Large intestine (tissue), 12 donors: ENCODE measurements around the gene DNAH9. TPM values are rescaled to one million over a fixed set of nuclear protein-coding genes. Genes with fewer than 3 reads are reported as not detected.

Experiments
- DNase-seq, 2 donors: peaks; one replicate each; pipeline versions ENCODE4 v3.0.0 to v3.0.0-alpha.2; 2013
- H3K27ac ChIP-seq: one replicate; pipeline ENCODE4 v1.5.1; 2013; ENCODE audit warnings: low read length
- H3K27me3 ChIP-seq: 2 replicates; pipeline ENCODE4 v1.6.1; 2013; ENCODE audit warnings: low read length; ENCODE audit not compliant: control insufficient read depth, insufficient read depth
- H3K36me3 ChIP-seq: 2 replicates; pipeline ENCODE4 v1.6.1; 2013; ENCODE audit warnings: low read length; ENCODE audit not compliant: control insufficient read depth, insufficient read depth
- H3K4me1 ChIP-seq: one replicate; pipeline ENCODE4 v1.6.1; 2013; ENCODE audit warnings: low read length; ENCODE audit not compliant: control insufficient read depth, insufficient read depth
- H3K4me3 ChIP-seq: one replicate; pipeline ENCODE4 v1.5.1; 2013; ENCODE audit warnings: low read length
- H3K9me3 ChIP-seq: one replicate; pipeline ENCODE4 v1.6.1; 2013; ENCODE audit warnings: mild to moderate bottlenecking, low read depth, low read length, moderate library complexity; ENCODE audit not compliant: control insufficient read depth
- WGBS: methylation state at CpG from one replicate; pipeline ENCODE4 v1.1.5; 2013; ENCODE audit warnings: low lambda C conversion rate; ENCODE audit not compliant: insufficient coverage; 5-methylcytosine and 5-hydroxymethylcytosine counted together
- long read RNA-seq, 11 donors: transcript quantifications; one replicate each; lab custom pipeline, GENCODE V29; 2026
- polyA plus RNA-seq: library from polyadenylated mRNA; unstranded; fragments of 120-200 nt; gene quantifications from one replicate; pipeline ENCODE4 v1.2.1, GENCODE V29; 2013

The DNAH9 gene
- polyA plus RNA-seq: 0.28 TPM
- long read RNA-seq, donor 1: 0 reads
- long read RNA-seq, donor 2: 0 reads
- long read RNA-seq, donor 3: 0 reads
- long read RNA-seq, donor 4: 0 reads
- long read RNA-seq, donor 5, partial matches to known transcripts: 0 of 1 reads
- long read RNA-seq, donor 5, other reads (novel, unspliced or antisense): 0 of 1 reads
- long read RNA-seq, donor 6: 0 reads
- long read RNA-seq, donor 7: 0 reads
- long read RNA-seq, donor 8: 0 reads
- long read RNA-seq, donor 9: 0 reads
- long read RNA-seq, donor 10: 0 reads
- long read RNA-seq, donor 11: 0 reads

DNA sequence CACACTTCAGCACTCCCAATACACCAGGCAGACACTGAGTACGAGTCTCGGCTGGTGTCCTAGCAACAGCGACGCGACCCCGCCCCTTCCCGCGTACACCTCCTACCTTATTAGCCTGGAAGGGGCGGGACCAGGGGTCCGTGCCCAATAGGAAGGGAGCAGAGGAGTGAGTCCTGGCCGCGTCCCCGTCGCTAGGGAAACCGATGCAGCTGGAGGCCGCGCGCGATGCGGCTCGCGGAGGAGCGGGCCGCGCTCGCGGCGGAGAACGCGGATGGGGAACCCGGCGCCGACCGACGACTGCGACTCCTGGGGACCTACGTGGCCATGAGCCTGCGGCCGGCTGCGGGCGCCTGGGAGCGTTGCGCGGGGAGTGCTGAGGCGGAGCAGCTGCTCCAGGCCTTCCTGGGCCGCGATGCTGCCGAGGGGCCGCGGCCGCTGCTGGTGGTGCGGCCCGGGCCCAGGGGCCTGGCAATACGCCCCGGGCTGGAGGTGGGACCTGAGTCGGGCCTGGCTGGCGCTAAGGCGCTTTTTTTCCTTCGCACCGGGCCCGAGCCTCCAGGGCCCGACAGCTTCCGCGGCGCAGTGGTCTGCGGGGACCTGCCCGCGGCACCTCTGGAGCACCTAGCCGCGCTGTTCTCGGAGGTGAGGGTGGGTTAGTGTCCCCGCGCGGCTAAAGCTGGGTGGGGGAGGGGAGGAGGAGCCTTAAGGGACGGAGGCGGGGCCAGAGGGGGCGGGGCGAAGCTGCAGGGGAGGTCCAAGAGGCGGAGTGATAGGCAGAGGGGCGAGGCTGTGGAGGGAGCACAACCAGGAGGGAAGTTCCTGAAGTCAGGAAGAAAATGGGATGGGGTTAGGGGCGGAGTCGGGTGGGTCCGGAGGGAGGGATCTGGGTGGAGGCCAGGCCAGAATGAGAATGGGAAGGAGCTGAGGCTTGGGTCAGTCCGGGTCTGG is at the start of gene DNAH9:
TSS of gene DNAH9 (plus strand) at position 197 of the 948 bp plus-strand sequence. CDS start at position 226, 29 bp downstream.
- WGBS: no CpG with 5 or more reads among the region's 84 CpGs
- H3K4me3 ChIP-seq: peak within 1 kb of the TSS; percentile 28
- no peaks in the 10 kb centered on the region for H3K9me3 ChIP-seq
- no peaks in the 10 kb centered on the region for H3K36me3 ChIP-seq
- H3K27ac ChIP-seq: no peak within 1 kb of the TSS
- H3K27me3 ChIP-seq: peaks cover 16% of the 10 kb centered on the region
- peaks cover 2% of the 10 kb centered on the region for H3K4me1 ChIP-seq
- peak; percentile 89 to 92 for DNase-seq

DNA sequence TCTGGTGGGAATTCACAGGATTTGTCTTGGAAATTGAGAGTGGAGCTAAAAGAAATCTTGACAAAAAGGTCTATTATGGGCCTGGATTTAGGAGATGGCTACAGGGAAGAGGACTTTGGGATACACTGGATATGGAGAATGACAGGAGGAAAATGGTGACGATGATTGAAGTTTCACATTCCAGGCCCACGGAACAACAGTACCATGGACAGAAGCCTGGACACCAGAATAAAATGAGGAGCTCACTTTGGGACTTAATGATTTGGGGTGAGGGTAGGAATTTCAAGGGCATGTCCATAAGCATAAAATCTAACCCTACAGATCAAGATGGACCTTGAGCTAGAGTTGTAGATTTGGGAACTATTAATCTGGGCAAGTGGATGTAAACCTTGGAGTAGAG is 47.8 kb upstream of the DNAH9 start:
- WGBS: no CpG with 5 or more reads among the region's 2 CpGs
- no peaks in the 10 kb centered on the region for H3K4me1 ChIP-seq
- DNase-seq: no peak
- H3K9me3 ChIP-seq: no peaks in the 10 kb centered on the region
- no peaks in the 10 kb centered on the region for H3K27me3 ChIP-seq
- H3K4me3 ChIP-seq: no peak overlapping the region
- no peaks in the 10 kb centered on the region for H3K36me3 ChIP-seq
- H3K27ac ChIP-seq: no peak overlapping the region

DNA sequence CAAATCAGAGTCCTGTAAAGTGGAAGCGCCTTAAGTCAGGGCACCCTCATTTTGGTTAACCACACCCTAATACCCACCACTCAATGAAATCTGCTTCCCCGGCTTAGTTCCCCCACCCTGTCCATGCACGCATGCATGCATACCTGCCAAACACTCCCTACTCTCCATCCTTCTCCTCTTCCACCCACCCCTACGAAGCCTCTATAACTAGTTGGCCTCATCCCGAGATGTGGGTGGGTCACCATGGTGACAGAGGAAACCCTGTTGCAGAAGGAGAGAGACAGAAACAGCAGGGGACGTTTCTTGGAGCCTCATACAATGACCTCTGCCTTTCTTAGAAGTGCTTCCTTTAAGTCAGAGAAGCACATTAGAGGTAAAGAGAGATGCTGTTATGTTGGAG is 46.8 kb upstream of the DNAH9 start:
- no peak overlapping the region for H3K4me3 ChIP-seq
- H3K9me3 ChIP-seq: no peaks in the 10 kb centered on the region
- H3K27me3 ChIP-seq: no peaks in the 10 kb centered on the region
- no peaks in the 10 kb centered on the region for H3K36me3 ChIP-seq
- H3K27ac ChIP-seq: no peak overlapping the region
- no CpG with 5 or more reads among the region's 6 CpGs for WGBS
- no peak for DNase-seq
- H3K4me1 ChIP-seq: no peaks in the 10 kb centered on the region

DNA sequence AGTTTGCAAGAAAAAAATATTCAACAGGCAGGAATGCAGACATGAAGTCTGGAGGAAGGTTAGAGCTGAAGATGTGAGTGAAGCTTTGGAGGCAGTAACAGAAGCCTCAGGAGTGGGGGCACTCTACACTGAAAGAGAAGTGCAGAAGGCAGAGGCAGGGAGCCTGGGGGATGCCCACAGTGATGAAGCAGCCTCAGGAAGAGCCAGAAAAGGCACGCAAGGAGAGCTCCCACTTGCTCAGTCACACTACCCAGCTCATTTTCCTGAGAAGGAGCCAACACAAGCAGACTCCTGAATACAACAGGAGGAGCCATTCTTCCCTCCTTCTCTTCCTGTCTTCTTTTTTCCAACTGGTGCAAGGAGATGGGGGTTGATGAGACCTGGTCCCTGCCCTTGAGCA is 45.1 kb upstream of the DNAH9 start:
- DNase-seq: no peak
- no peaks in the 10 kb centered on the region for H3K36me3 ChIP-seq
- no peaks in the 10 kb centered on the region for H3K9me3 ChIP-seq
- H3K4me1 ChIP-seq: no peaks in the 10 kb centered on the region
- no peak overlapping the region for H3K27ac ChIP-seq
- WGBS: no CpG with 5 or more reads among the region's 1 CpG
- H3K27me3 ChIP-seq: no peaks in the 10 kb centered on the region
- H3K4me3 ChIP-seq: no peak overlapping the region

DNA sequence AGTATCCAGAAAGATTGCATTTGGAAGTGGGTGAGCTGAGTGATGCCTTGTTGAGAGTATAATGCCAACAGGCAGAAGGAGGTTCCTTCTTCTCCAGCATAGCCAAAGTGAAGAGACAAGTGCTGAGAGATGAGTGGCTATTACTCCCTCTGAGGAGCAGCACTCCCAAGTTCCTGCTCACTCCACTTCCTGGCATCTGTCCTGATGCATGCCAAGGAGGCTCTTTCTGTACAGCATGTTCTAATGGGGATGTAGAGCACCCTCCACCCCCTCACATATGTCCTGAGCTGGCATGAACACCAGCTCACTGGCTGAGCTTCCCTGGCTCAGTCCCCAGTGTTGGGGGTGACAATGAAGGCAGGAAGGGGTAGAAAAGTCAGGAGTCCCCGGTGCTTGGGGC is 44.2 kb upstream of the DNAH9 start:
- H3K4me3 ChIP-seq: no peak overlapping the region
- DNase-seq: no peak
- WGBS: no CpG with 5 or more reads among the region's 1 CpG
- H3K4me1 ChIP-seq: no peaks in the 10 kb centered on the region
- no peaks in the 10 kb centered on the region for H3K36me3 ChIP-seq
- no peaks in the 10 kb centered on the region for H3K9me3 ChIP-seq
- H3K27me3 ChIP-seq: no peaks in the 10 kb centered on the region
- H3K27ac ChIP-seq: no peak overlapping the region

DNA sequence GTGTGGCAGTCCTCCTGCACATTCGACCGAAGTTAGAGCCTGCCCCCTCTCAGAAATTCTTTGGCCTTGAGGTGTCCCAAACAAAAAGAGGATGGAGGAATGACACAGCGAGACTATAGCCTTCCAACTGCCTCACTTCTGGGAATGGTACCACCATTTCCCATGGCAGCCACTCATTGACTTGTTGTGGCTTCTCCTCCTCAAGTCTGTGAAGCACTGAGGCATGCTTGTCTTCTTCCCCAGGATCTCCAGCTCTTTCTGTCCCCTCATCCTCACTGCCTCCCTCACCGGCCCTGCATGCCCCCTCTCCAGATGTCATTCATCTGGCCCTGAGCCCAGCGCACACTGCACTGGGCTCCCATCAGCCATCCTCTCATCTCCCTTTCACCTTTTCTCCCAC is 43.7 kb upstream of the DNAH9 start:
- Histone ChIP-seq H3K27me3 (no peaks in the 10 kb centered on the region), H3K36me3 (no peaks in the 10 kb centered on the region), H3K9me3 (no peaks in the 10 kb centered on the region), H3K4me1 (no peaks in the 10 kb centered on the region), H3K4me3 (no peak overlapping the region), H3K27ac (no peak overlapping the region)
- 100% methylated on average over 1 of the region's 5 CpGs for WGBS
- no peak for DNase-seq

DNA sequence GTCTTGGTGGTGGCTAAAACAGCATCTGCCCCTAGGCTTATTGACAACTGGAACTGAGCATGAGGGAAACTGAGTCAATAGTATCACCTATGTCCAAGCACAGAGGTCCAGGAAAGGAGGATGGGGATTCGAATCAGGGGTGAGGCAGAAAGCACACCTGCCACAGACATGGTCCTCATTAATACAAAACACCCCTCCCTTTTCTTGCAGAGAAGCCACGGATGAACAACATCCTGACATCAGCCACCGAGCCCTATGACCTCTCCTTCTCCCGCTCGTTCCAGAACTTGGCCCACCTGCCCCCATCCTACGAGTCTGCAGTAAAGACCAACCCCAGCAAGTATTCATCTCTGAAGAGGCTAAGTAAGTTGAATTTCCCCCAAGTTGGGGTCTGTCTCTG is 42.7 kb upstream of the DNAH9 start:
- DNase-seq: no peak
- H3K4me3 ChIP-seq: no peak overlapping the region
- no peaks in the 10 kb centered on the region for H3K9me3 ChIP-seq
- no peak overlapping the region for H3K27ac ChIP-seq
- no CpG with 5 or more reads among the region's 6 CpGs for WGBS
- H3K4me1 ChIP-seq: no peaks in the 10 kb centered on the region
- no peaks in the 10 kb centered on the region for H3K27me3 ChIP-seq
- H3K36me3 ChIP-seq: no peaks in the 10 kb centered on the region

DNA sequence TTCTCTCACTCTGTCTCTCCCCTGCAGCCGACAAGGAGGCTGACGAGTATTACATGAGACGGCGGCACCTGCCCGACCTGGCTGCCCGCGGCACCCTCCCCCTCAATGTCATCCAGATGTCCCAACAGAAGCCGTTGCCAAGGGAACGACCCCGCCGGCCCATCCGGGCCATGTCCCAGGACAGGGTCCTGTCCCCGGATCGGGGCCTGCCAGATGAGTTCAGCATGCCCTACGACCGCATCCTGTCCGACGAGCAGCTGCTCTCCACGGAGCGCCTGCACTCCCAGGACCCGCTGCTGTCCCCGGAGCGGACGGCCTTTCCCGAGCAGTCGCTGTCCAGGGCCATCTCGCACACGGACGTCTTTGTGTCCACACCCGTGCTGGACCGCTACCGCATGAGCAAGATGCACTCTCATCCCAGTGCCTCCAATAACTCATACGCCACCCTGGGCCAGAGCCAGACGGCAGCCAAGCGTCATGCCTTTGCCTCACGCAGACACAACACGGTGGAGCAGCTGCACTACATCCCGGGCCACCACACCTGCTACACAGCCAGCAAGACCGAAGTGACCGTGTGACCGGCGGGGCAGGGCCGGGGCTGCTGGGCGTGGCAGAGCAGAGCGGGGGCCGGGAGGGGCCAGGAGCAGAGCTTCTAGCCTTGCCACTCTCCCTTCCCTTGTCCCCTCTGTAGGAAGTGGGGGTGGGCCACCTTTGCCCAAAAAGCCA is 40.4 kb upstream of the DNAH9 start:
- Histone ChIP-seq H3K27me3 (no peaks in the 10 kb centered on the region), H3K9me3 (no peaks in the 10 kb centered on the region), H3K27ac (no peak overlapping the region), H3K4me1 (no peaks in the 10 kb centered on the region), H3K36me3 (no peaks in the 10 kb centered on the region), H3K4me3 (no peak overlapping the region)
- WGBS: no CpG with 5 or more reads among the region's 46 CpGs
- no peak for DNase-seq

GRCh38 chr17:11558681-11559234 is 39.5 kb upstream of the DNAH9 start:
- H3K36me3 ChIP-seq: no peaks in the 10 kb centered on the region
- H3K9me3 ChIP-seq: no peaks in the 10 kb centered on the region
- DNase-seq: no peak
- H3K4me3 ChIP-seq: no peak overlapping the region
- H3K4me1 ChIP-seq: no peaks in the 10 kb centered on the region
- H3K27me3 ChIP-seq: no peaks in the 10 kb centered on the region
- no peak overlapping the region for H3K27ac ChIP-seq
- WGBS: no CpG with 5 or more reads among the region's 10 CpGs

DNA sequence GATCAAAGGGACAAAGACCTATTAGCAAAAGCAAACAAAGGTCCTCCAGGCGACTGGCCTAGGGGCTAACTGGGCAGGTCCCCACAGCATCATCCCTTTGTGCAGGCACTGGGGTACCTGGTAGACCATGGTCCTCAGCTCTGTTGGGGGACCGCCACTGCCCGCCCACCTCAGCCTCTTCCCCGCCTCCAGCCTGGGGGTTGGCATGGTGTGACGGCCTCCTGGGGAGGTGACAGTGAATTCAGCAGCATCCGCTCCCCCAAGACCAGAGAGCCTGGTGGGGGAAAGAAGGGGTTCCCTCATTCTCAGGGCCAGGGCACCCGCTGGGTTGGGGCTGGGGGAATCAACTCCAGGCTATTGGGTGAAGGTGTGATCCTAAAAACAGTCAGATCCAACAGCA is 38.7 kb upstream of the DNAH9 start:
- Histone ChIP-seq H3K27ac (no peak overlapping the region), H3K27me3 (no peaks in the 10 kb centered on the region), H3K9me3 (no peaks in the 10 kb centered on the region), H3K4me3 (no peak overlapping the region), H3K4me1 (no peaks in the 10 kb centered on the region), H3K36me3 (no peaks in the 10 kb centered on the region)
- no CpG with 5 or more reads among the region's 7 CpGs for WGBS
- no peak for DNase-seq
